Activated B cell treated with CpG ODN at 0.5 μM for 24 hours (primary cell): ENCODE measurements around the gene KIF12. TPM values are rescaled to one million over a fixed set of nuclear protein-coding genes. Genes with fewer than 3 reads are reported as not detected.

Source experiments
- ATAC-seq: fragments of 200-7000 bp; cut with Tn5 transposase; one replicate; pipeline ENCODE4 v1.10.0; 2021; ENCODE audit warnings: low read depth, mild to moderate bottlenecking, moderate library complexity
- CTCF ChIA-PET: fragments of 350-600 bp; sonication (Branson Sonifier 250); formaldehyde crosslinking; loops from one replicate; lab custom pipeline; 2021; ENCODE audit warnings: antibody characterized with exemption; lab: Charles Lee
- POLR2A ChIA-PET: fragments of 350-600 bp; sonication (Branson Sonifier 250); formaldehyde crosslinking; loops from one replicate; lab custom pipeline; 2021; ENCODE audit warnings: antibody characterized with exemption; lab: Charles Lee
- DNase-seq: peaks from one replicate; pipeline ENCODE4 v3.0.0; 2022
- H3K27ac Mint-ChIP-seq: one replicate; pipeline ENCODE4 v1.8.0; 2020; ENCODE audit warnings: mixed read lengths
- H3K27me3 Mint-ChIP-seq: one replicate; pipeline ENCODE4 v1.8.0; 2021; ENCODE audit warnings: mixed read lengths
- H3K36me3 Mint-ChIP-seq: one replicate; pipeline ENCODE4 v1.8.0; 2021; ENCODE audit warnings: low read depth, mixed read lengths
- H3K4me1 Mint-ChIP-seq: one replicate; pipeline ENCODE4 v1.8.0; 2021; ENCODE audit warnings: mixed read lengths
- H3K4me3 Mint-ChIP-seq: one replicate; pipeline ENCODE4 v1.8.0; 2020; ENCODE audit warnings: mild to moderate bottlenecking, mixed read lengths
- H3K9me3 Mint-ChIP-seq: one replicate; pipeline ENCODE4 v1.8.0; 2020; ENCODE audit warnings: mixed read lengths
- intact Hi-C: fragments of 100-400 bp; cut with micrococcal nuclease; formaldehyde crosslinking; loops from one replicate; pipeline ENCODE4 v1.15.1; 2024
- total RNA-seq: library from RNA; stranded (reverse); gene quantifications from 2 replicates; pipeline ENCODE4 v1.2.3, GENCODE V29; 2022
- TF ChIP-seq, protein P1 (sequence below): fragments of 200-600 bp; IDR thresholded peaks from one replicate; pipeline ENCODE4 v1.8.0; 2022; ENCODE audit warnings: antibody characterized with exemption, mild to moderate bottlenecking

Gene KIF12
- total RNA-seq, 1 donor from 2014 or later = not detected

DNA sequence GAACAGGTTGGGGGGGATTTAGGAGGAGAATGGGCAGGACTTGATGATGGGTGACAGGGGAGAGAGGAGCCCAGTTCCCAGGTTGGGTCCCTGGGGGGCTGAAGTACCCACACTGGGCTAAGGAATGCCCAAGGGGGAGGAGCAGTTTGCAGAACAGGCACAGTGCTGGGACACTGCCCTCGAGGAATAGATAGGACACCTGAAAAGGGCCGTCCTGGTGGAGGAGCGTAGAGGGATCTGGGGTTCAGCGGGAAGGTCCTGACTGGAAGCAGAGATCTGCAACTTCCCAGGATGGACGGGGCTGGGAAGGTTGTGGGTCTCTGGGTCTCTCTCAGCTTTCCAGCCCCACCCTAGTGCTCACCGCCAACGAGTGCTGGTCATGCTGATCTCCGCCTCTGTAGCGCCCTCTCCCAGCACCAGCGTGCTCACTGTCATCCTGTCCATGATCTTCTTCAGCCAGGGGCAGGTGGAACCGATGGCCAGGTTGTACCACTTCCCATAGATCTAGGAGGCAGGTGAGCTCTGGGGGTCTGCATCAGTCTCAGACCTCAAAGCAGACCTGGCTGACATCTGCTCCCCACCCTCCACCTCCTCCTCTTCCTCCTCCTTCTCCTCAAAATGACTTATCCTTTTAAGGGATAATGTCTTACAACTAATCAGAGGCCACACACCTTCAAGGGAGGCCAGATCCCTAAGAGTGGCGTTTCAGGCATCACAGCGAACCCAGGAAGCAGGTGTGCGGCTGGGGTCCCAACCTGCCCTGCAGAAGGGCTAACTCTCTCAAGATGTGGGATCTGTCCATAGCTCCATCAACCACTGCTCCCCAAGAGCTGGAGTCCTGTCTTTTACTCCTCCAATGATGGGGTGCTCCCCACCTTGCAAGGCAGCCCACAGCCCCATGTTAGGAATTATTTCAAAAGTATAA lies 22.6 kb downstream of the KIF12 start:
- TF ChIP-seq, protein P1, sequence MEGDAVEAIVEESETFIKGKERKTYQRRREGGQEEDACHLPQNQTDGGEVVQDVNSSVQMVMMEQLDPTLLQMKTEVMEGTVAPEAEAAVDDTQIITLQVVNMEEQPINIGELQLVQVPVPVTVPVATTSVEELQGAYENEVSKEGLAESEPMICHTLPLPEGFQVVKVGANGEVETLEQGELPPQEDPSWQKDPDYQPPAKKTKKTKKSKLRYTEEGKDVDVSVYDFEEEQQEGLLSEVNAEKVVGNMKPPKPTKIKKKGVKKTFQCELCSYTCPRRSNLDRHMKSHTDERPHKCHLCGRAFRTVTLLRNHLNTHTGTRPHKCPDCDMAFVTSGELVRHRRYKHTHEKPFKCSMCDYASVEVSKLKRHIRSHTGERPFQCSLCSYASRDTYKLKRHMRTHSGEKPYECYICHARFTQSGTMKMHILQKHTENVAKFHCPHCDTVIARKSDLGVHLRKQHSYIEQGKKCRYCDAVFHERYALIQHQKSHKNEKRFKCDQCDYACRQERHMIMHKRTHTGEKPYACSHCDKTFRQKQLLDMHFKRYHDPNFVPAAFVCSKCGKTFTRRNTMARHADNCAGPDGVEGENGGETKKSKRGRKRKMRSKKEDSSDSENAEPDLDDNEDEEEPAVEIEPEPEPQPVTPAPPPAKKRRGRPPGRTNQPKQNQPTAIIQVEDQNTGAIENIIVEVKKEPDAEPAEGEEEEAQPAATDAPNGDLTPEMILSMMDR = no peak
- Mint-ChIP-seq H3K27ac (no peak overlapping the region), H3K9me3 (no peaks in the 10 kb centered on the region), H3K4me3 (no peak overlapping the region), H3K4me1 (no peaks in the 10 kb centered on the region), H3K36me3 (no peaks in the 10 kb centered on the region), H3K27me3 (peaks cover 13% of the 10 kb centered on the region)
- ChIA-PET CTCF (no interaction called here), POLR2A (no interaction called here)
- no peak for DNase-seq
- intact Hi-C loops = no loop called here
- ATAC-seq = no peak

DNA sequence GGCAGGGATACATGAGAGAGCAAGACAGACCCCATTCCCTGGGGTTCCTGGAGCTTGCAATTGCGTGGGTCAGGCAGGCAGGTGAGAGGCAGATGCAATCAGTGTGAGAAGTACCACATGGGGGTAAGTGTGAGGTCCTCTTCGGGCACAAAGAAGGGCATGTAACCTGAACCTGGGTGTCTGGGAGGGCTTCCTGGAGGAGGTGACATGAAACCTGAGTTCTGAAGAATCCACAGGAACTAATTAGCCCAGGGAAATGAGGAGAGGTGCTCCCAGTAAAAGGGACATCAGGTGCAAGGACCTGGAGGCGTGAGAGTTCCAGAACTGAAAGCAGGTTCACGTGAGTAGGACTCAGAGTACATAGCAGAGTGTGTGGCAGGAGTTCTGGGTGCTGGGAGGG lies 23.5 kb downstream of the KIF12 start:
- H3K9me3 Mint-ChIP-seq = no peaks in the 10 kb centered on the region
- TF ChIP-seq, protein P1 = no peak
- intact Hi-C loops = no loop called here
- no peak overlapping the region for H3K4me3 Mint-ChIP-seq
- peaks cover 13% of the 10 kb centered on the region for H3K27me3 Mint-ChIP-seq
- ChIA-PET POLR2A (no interaction called here), CTCF (no interaction called here)
- DNase-seq (no peak), ATAC-seq (no peak)
- no peak overlapping the region for H3K27ac Mint-ChIP-seq
- H3K36me3 Mint-ChIP-seq = no peaks in the 10 kb centered on the region
- no peaks in the 10 kb centered on the region for H3K4me1 Mint-ChIP-seq

DNA sequence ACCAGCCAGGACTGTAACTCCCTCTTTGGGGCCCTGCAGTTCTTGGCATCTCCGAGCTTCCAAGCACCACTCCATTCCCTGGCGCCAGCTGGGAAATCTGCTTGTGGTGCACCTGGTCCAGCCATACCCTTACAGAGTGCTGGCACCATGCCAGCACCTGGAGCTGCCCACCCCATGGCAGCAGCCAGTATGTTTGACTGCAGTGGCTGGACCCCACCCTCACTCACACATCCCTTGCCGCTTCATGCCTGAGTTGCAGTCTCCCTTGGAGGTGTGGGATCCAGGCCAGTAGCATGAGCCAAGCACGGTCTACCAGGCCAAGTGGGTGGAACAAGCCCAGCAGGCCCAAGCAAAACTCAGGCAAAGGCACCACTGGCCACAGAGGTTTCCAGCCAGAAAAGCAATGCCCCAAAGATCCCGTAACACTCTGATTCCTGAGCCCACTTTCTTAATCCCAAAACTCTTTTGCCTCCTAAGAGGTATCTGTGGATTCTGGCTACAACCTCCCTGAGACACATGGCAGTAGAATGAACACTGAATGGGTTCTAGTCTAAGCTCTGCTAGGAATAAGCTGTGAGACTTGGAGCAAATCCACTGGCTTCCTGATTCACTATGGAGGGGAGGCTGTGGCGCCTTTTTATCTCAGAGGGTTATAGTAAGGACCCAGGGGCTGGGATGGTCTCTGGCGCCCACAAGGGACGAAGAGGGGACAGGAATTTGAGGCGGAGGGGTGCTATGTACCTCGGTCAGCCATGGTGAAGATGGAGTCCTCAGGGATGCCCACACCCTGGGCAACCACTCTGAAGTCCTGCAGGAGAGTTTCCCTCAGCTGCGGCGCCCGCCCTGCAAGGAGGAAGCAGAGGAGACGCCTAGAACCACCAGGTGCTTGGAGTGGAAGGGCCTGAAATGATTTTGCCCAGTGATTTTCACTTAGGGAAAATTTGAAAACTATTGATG lies 26.6 kb downstream of the KIF12 start:
- ATAC-seq (no peak), DNase-seq (no peak)
- Mint-ChIP-seq H3K27ac (no peak overlapping the region), H3K36me3 (no peaks in the 10 kb centered on the region), H3K27me3 (peaks cover 13% of the 10 kb centered on the region), H3K4me1 (no peaks in the 10 kb centered on the region), H3K4me3 (no peak overlapping the region), H3K9me3 (no peaks in the 10 kb centered on the region)
- CTCF ChIA-PET = interaction anchor here (1.5 kb wide), 1 partner anchor 10 kb away, joined by 6 read pairs; no protein-coding TSS in a partner anchor
- intact Hi-C loops = no loop called here
- TF ChIP-seq, protein P1 = no peak
- POLR2A ChIA-PET = no interaction called here

DNA sequence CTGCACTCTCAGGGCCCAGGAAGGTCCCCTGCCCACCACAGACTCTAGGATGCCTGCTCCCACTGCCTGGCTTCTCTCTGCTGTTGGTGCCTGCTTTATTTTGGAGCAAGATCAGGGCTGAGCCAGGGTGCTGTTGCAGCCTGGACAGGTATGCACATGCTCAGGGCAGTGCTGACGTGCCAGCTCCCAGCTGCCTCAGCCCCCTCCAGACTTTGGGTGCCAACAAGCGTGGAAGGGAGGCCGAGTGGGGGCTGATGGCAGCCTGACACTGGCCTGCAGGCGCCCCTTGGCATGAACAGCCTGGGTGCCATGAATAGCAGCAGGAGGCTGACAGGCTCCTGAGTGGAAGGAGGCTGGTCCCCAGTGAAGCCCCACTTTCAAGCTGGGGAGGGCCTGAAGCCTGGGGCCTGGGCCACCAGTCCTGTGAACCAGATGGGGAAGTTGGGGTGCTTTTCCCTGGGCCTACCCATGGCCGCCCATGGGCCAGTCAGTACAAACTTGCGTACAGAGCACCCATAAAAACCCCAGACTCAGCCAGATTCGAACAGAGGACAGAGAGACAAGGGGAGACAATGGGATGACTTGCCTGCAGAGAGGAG lies 27.8 kb downstream of the KIF12 start:
- no peaks in the 10 kb centered on the region for H3K36me3 Mint-ChIP-seq
- H3K9me3 Mint-ChIP-seq = no peaks in the 10 kb centered on the region
- ChIA-PET CTCF (interaction anchor here (1.5 kb wide), 1 partner anchor 11 kb away, joined by 6 read pairs; no protein-coding TSS in a partner anchor), POLR2A (no interaction called here)
- no peak for ATAC-seq
- TF ChIP-seq, protein P1 = no peak
- H3K27ac Mint-ChIP-seq = no peak overlapping the region
- peaks cover 5% of the 10 kb centered on the region for H3K27me3 Mint-ChIP-seq
- no peak overlapping the region for H3K4me3 Mint-ChIP-seq
- intact Hi-C loops = no loop called here
- DNase-seq = no peak
- H3K4me1 Mint-ChIP-seq = no peaks in the 10 kb centered on the region
